SK-N-SH treated with all-trans-retinoic acid at 6 μM for 48 hours (cell line): ENCODE results near the gene OR13C5.

ENCODE experiments used
- ATAC-seq: fragments of 200-7000 bp; cut with Tn5 transposase; 3 replicates; pipeline ENCODE4 v1.9.1; 2020; ENCODE audit warnings: mild to moderate bottlenecking, moderate library complexity
- BACH2 ChIP-seq: fragments of 250-450 bp; sonication (Bioruptor Pico); IDR thresholded peaks from 2 replicates; pipeline ENCODE4 v1.9.0; 2021; ENCODE audit warnings: mild to moderate bottlenecking, borderline replicate concordance
- CSDC2 ChIP-seq: fragments of 250-450 bp; sonication (Bioruptor Pico); IDR thresholded peaks from 2 replicates; pipeline ENCODE4 v1.5.0; 2020; ENCODE audit warnings: mild to moderate bottlenecking, moderate library complexity
- CSRNP3 ChIP-seq: fragments of 250-450 bp; sonication (Bioruptor Pico); IDR thresholded peaks from 2 replicates; pipeline ENCODE4 v1.5.1; 2021; ENCODE audit warnings: mild to moderate bottlenecking, moderate library complexity
- GLIS3 ChIP-seq: fragments of 250-450 bp; sonication (Bioruptor Pico); IDR thresholded peaks from 2 replicates; pipeline ENCODE4 v1.5.0; 2020; ENCODE audit warnings: mild to moderate bottlenecking, moderate library complexity
- ISL1 ChIP-seq: fragments of 250-450 bp; sonication (Bioruptor Pico); IDR thresholded peaks from 2 replicates; pipeline ENCODE4 v2.1.2; 2022; ENCODE audit warnings: mild to moderate bottlenecking, moderate library complexity
- OSR1 ChIP-seq: fragments of 250-450 bp; sonication (Bioruptor Pico); IDR thresholded peaks from 2 replicates; pipeline ENCODE4 v1.8.0; 2022; ENCODE audit warnings: moderate library complexity, mild to moderate bottlenecking, inconsistent platforms
- PATZ1 ChIP-seq: fragments of 250-450 bp; sonication (Bioruptor Pico); IDR thresholded peaks from 2 replicates; pipeline ENCODE4 v1.8.0; 2020; ENCODE audit warnings: mild to moderate bottlenecking, moderate library complexity, borderline replicate concordance
- RARB ChIP-seq: fragments of 250-450 bp; sonication (Bioruptor Pico); IDR thresholded peaks from 2 replicates; pipeline ENCODE4 v1.8.0; 2021; ENCODE audit warnings: mild to moderate bottlenecking, moderate library complexity
- SNAI2 ChIP-seq: fragments of 250-450 bp; sonication (Bioruptor Pico); IDR thresholded peaks from 2 replicates; pipeline ENCODE4 v1.5.0; 2020; ENCODE audit warnings: mild to moderate bottlenecking, moderate library complexity
- TOX ChIP-seq: fragments of 250-450 bp; sonication (Bioruptor Pico); IDR thresholded peaks from 2 replicates; pipeline ENCODE4 v1.8.0; 2021; ENCODE audit warnings: mild to moderate bottlenecking, moderate library complexity, borderline replicate concordance
- TSHZ2 ChIP-seq: fragments of 250-450 bp; sonication (Bioruptor Pico); IDR thresholded peaks from 2 replicates; pipeline ENCODE4 v1.5.0; 2020; ENCODE audit warnings: mild to moderate bottlenecking, moderate library complexity
- ZC3H10 ChIP-seq: fragments of 250-450 bp; sonication (Bioruptor Pico); IDR thresholded peaks from 2 replicates; pipeline ENCODE4 v1.5.1; 2021; ENCODE audit warnings: mild to moderate bottlenecking, moderate library complexity
- ZFP3 ChIP-seq: fragments of 250-450 bp; sonication (Bioruptor Pico); IDR thresholded peaks from 2 replicates; pipeline ENCODE4 v1.5.0; 2020; ENCODE audit warnings: mild to moderate bottlenecking, moderate library complexity
- ZFP30 ChIP-seq: fragments of 450-650 bp; formaldehyde crosslinking; IDR thresholded peaks from 2 replicates; pipeline ENCODE4 v1.5.0; 2022; ENCODE audit warnings: mild to moderate bottlenecking, moderate library complexity
- ZNF70 ChIP-seq: fragments of 450-650 bp; formaldehyde crosslinking; IDR thresholded peaks from 2 replicates; pipeline ENCODE4 v1.5.0; 2020; ENCODE audit warnings: mild to moderate bottlenecking, moderate library complexity
- ZNF8 ChIP-seq: fragments of 450-650 bp; formaldehyde crosslinking; IDR thresholded peaks from 2 replicates; pipeline ENCODE4 v1.5.0; 2020; ENCODE audit warnings: mild to moderate bottlenecking, moderate library complexity
- TF ChIP-seq, protein P1 (sequence below): fragments of 250-450 bp; sonication (Bioruptor Pico); IDR thresholded peaks from 2 replicates; pipeline ENCODE4 v1.8.0; 2021; ENCODE audit warnings: low read depth, mild to moderate bottlenecking, moderate library complexity, borderline replicate concordance

OR13C5 gene

GRCh38 chr9:104553261-104553660, 46.0 kb downstream of the OR13C5 start:
- TF ChIP-seq BACH2 (CRISPR knock-in tag) (no peak), ZFP3 (CRISPR knock-in tag) (no peak), OSR1 (no peak), ZFP30 (no peak), PATZ1 (no peak), CSRNP3 (CRISPR knock-in tag) (no peak), TOX (CRISPR knock-in tag) (no peak), CSDC2 (CRISPR knock-in tag) (no peak), GLIS3 (CRISPR knock-in tag) (no peak), TSHZ2 (CRISPR knock-in tag) (no peak), ZC3H10 (CRISPR knock-in tag) (no peak), ZNF70 (CRISPR knock-in tag) (no peak), ISL1 (CRISPR knock-in tag) (no peak), ZNF8 (CRISPR knock-in tag) (no peak), SNAI2 (CRISPR knock-in tag) (no peak), RARB (CRISPR knock-in tag) (no peak)
- TF ChIP-seq, protein P1, sequence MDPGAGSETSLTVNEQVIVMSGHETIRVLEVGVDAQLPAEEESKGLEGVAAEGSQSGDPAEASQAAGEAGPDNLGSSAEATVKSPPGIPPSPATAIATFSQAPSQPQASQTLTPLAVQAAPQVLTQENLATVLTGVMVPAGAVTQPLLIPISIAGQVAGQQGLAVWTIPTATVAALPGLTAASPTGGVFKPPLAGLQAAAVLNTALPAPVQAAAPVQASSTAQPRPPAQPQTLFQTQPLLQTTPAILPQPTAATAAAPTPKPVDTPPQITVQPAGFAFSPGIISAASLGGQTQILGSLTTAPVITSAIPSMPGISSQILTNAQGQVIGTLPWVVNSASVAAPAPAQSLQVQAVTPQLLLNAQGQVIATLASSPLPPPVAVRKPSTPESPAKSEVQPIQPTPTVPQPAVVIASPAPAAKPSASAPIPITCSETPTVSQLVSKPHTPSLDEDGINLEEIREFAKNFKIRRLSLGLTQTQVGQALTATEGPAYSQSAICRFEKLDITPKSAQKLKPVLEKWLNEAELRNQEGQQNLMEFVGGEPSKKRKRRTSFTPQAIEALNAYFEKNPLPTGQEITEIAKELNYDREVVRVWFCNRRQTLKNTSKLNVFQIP (CRISPR knock-in tag): no peak
- no peak for ATAC-seq
